WI38 (cell line): ENCODE results near the gene TRERF1.

Experiments
- H3K4me3 ChIP-seq: 2 replicates; pipeline ENCODE4 v1.5.1; 2011; ENCODE audit warnings: low read depth, mild to moderate bottlenecking, control low read depth, low read length
- TF ChIP-seq, protein P1 (sequence below): IDR thresholded peaks from 2 replicates; pipeline ENCODE4 v1.5.1; 2012; ENCODE audit warnings: low read depth, mild to moderate bottlenecking, control low read depth, low read length

The TRERF1 gene

DNA sequence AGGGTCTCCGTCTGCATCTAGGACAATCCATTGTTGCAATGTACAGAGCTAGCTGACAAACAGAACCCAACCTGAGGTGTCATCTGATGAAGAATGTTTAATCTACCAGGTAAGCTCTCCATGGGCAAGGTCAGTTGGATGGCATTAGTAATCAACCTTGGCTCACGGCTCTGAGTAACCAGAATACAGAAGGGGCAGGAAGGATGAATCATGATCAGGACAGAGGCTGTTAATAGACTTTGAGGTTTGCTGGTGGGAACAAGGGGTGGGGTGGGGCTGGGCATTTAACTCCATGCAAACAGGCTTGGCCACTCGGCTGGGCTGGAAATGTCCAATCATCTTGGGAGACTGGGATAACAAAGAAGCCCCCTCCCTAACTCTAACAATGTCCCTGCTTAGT lies 157.0 kb downstream of the TRERF1 start:
- no peak overlapping the region for H3K4me3 ChIP-seq
- TF ChIP-seq, protein P1, sequence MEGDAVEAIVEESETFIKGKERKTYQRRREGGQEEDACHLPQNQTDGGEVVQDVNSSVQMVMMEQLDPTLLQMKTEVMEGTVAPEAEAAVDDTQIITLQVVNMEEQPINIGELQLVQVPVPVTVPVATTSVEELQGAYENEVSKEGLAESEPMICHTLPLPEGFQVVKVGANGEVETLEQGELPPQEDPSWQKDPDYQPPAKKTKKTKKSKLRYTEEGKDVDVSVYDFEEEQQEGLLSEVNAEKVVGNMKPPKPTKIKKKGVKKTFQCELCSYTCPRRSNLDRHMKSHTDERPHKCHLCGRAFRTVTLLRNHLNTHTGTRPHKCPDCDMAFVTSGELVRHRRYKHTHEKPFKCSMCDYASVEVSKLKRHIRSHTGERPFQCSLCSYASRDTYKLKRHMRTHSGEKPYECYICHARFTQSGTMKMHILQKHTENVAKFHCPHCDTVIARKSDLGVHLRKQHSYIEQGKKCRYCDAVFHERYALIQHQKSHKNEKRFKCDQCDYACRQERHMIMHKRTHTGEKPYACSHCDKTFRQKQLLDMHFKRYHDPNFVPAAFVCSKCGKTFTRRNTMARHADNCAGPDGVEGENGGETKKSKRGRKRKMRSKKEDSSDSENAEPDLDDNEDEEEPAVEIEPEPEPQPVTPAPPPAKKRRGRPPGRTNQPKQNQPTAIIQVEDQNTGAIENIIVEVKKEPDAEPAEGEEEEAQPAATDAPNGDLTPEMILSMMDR = no peak

DNA sequence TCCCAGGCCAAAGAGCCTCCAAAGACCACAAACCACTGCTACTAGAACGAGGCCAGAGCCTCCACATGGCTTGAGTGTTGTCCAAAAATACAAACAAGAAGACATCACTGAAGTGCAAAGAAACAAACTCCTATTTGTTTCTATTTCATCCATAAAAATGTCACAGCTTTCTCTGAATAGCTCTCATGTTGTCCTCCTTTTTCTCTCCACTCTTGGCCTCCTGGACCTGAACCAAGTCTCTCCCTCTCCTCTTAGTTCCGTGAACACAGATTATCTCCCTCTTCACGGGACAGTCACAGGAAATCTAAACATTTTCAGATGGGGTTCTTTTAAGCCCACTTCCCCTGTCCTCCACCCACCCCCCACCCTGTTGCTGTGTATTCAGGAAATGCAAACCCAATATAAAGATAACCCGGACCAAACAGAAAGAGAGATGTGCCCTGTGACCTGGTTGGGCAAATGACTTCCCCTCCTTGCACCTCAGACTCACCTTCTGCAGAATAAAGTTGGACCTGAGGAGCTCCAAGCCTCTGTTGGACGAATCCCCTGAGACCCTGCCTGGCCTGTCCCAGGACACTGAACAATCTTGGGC lies 158.2 kb downstream of the TRERF1 start:
- TF ChIP-seq, protein P1 = no peak
- H3K4me3 ChIP-seq = no peak overlapping the region

DNA sequence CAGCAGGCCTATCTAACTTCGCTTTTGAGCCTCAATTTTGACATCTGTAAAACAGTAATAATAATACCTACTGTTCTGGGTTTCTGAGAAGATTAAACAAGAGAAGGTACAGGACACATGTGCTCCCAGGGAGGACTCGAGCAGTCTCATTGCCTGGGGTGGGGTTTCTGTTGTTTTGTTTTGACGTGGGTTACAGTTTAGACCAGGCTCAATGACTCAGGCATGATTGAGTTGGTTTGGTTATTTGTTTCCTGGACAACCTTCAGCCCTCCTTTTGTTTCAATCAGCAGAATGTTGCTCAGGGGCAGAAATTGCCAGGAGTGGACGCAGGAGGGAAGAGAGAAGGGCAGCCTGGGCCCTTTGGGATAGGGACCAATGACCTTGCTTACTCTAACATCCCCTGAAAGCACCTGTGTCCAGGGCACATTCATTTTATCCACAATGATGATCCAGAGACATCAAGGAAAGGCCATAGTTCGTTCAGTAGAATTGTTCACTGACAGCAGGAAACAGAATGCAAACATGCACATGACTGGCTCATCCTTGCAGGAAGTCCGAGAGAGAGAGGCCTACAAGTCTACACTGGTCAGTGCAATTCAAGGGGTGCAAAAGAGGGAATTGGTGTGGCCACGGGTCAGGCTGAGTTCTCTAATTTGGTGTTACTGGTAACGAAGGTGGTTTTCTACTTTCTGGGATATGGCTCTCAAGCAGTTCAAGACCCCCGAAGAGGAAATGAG lies 159.6 kb downstream of the TRERF1 start:
- H3K4me3 ChIP-seq = no peak overlapping the region
- TF ChIP-seq, protein P1 = no peak

DNA sequence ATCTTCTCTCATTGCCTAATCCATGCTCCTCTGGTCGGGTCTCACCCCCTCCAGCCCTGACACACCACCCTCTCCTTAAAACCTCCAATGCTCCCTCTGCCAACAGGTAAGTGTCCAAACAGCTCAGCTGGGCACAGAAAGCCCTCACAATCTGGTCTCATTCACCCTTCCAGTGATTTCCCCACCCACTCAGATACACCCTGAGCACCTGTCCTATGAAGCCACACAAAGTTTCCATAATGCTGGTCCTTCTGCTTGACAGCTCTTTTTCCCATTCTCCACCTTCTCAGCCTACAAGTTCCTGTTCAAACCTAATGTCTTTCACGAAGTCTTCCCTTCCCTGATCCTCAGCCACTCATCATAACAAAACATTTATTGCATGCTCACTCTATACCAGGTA lies 164.0 kb downstream of the TRERF1 start:
- no peak overlapping the region for H3K4me3 ChIP-seq
- TF ChIP-seq, protein P1 = no peak

DNA sequence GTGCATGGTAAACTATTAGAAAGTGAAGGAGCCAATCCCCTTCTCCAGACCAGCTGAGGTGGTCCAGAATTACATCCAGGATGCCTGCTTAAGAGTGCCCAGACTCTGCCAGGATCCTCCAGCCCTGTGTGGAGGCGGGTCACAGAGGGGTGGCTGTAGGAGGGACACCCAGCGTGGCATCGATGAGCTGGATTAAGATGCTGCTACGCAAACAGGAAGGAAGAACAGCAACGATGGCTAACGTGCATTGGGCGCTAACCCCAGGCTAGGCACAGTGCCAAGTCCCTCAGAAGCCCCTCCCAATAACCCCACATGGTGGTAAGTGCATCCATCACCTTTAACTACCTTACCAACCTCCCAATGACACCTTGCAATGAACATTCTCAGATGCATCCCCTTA lies 170.2 kb downstream of the TRERF1 start:
- no peak overlapping the region for H3K4me3 ChIP-seq
- TF ChIP-seq, protein P1 = no peak

DNA sequence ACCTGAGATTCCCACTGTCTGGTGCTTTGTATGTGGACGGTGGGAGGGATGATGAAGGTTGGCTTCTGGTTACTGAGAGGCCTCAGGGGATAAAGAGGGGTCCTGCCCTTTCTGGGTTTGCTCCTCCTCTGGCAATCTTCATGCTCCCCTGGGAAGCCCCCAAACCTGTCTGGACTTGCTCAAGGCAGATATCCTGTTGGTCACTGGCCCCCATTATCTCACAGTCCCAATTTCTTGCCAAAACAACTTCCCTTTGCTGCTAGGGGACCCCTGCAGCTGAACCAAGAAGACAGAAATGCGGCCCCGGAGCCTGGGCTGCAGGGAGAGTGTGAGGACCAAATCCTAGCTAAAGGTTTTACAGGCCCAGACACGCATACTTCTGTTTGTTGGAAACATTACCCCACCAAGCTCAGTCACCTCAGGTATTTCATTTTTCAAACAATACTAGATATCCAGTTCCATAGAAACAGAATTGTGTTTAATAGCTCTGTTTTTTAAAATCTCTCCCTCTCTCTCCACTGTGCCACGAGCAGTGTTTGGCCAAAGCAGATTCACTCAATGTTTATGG lies 170.7 kb downstream of the TRERF1 start:
- TF ChIP-seq, protein P1 = no peak
- no peak overlapping the region for H3K4me3 ChIP-seq

DNA sequence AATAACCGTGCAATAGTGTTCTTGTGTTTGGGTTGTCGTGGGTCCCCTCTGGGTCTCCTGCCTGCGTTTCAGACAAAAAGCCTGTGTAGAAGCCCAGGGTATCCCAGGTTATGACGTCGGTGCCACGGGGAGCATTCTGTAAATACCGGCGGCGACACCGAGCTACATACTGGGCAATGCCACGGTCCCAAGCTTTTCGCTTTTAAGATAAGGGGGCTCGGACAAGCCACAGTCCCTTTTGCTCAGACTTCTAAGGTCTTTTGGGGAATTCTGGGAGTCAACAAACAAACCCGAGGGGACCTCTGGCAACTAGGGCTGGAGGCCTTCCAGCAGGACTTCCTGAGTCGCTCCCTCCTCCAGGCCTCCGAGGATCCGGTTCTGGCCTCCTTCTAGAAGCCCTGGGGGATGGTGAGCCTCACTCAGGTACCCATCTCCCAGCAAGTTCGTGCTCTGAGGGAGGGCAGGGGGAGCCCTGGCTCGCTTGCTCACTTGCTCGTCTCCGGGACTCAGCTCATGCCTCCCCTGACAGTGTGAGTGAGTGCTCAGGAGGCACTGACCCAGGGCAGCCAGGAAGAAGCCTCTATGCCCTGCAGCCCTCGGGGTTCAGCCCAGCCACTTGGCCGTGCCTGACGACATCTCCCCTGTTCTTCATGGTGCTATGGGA lies 171.6 kb downstream of the TRERF1 start:
- no peak overlapping the region for H3K4me3 ChIP-seq

More for the DNA sequence above, 171.6 kb downstream of the TRERF1 start:
- TF ChIP-seq, protein P1 = no peak
